ENCODE results near the gene CX3CL1. TPM values are rescaled to one million over a fixed set of nuclear protein-coding genes. Genes with fewer than 3 reads are reported as not detected.
"Not testable (repeated sequence)": the region's sequence is repeated elsewhere in the genome, so short reads cannot be mapped to it uniquely, and the experiment has no call there.

The CX3CL1 gene
- polyA plus RNA-seq, 1 donor = 23.5 TPM

- no peak for DNase-seq
These were observed 16.3 kb upstream of the CX3CL1 start for GRCh38 chr16:57355898-57356414.

- no peak for DNase-seq
These were observed 15.7 kb upstream of the CX3CL1 start for GRCh38 chr16:57356547-57356946.

- DNase-seq = no peak
These were observed 14.8 kb upstream of the CX3CL1 start for GRCh38 chr16:57357330-57358085.

DNA sequence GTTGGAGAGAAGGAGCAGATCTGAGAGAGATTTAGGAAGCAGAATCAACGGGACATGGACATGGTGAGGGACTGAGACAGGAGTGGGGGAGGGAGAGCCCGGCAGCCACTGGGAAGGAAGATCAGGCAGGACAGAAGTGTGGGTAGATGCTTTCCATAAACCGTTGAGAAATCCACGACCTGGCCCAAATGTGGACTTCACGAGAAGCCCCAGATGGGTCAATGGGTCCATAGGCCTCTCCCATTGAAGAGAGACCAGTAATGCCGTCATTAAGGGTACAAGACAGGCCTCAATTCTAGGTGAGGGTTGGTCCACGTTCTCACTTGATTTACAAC lies 14.2 kb upstream of the CX3CL1 start:
- DNase-seq = no peak

- no peak for DNase-seq
These were observed 13.7 kb upstream of the CX3CL1 start, which contains the start of gene CCL22 for GRCh38 chr16:57358527-57359095. Gene CCL22, plus strand, starts transcription at chr16:57358783. Its CDS starts 34 bp downstream, at chr16:57358817.

DNA sequence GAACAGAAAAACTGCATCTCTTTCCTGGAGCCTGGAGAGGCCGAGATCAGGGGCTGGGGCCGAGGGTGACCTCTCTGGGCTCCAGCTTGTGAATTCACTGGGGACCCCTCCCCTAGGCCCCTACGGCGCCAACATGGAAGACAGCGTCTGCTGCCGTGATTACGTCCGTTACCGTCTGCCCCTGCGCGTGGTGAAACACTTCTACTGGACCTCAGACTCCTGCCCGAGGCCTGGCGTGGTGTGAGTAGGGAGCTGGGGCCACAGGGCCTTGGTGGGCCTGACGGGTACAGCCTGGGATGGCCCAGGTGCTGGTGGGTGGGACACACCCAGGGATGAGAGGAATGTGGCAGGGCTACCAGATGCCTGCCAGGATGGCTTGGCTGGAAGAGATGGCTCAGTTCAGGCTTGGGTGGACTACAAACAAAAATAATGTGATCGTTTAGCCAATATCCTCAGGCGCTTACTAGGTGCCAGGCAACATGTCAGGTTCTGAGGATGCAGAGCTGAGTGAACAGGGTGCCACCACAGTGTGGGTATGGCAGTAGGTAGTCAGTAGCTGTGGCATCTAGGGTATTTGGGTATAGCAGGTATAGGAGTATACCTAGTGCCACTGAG lies 11.9 kb upstream of the CX3CL1 start:
- no peak for DNase-seq

GRCh38 chr16:57361404-57361803 lies 10.9 kb upstream of the CX3CL1 start:
- no peak for DNase-seq

- no peak for DNase-seq
These were observed 8.1 kb upstream of the CX3CL1 start for GRCh38 chr16:57364143-57364542.

- DNase-seq = no peak
These were observed 5.7 kb upstream of the CX3CL1 start for GRCh38 chr16:57366544-57367040.

DNA sequence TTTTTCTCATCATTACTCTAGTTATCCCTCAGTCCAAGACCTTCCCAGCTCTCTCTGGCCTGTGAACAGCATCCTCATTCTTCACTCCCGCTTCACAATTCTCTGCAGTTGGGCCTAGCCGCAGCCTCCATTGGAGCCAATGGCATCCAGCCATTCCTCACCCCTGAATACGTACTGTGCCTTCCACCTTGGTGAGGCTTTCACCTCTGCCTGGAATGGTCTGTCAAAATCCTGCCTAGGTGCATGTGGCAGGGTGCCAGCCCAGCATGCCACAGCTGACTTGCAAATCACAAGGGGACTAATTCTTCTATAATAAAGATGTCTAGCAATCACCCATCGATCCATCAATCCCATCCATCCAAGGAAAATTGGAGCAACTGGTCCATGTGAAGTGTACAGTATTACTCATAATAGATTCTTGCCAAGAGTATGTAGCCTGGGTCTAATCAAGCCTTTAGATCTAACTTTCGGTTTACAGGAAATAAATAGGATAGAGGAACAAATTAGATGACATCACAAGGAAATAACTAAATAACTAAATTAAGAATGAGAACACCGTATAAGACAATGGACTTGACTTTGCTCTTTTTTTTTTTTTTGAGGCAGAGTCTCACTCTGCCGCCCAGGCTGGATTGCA lies 5.1 kb upstream of the CX3CL1 start:
- no peak for DNase-seq

GRCh38 chr16:57371494-57372371 lies 557 bp upstream of the CX3CL1 start:
- DNase-seq = no peak

DNA sequence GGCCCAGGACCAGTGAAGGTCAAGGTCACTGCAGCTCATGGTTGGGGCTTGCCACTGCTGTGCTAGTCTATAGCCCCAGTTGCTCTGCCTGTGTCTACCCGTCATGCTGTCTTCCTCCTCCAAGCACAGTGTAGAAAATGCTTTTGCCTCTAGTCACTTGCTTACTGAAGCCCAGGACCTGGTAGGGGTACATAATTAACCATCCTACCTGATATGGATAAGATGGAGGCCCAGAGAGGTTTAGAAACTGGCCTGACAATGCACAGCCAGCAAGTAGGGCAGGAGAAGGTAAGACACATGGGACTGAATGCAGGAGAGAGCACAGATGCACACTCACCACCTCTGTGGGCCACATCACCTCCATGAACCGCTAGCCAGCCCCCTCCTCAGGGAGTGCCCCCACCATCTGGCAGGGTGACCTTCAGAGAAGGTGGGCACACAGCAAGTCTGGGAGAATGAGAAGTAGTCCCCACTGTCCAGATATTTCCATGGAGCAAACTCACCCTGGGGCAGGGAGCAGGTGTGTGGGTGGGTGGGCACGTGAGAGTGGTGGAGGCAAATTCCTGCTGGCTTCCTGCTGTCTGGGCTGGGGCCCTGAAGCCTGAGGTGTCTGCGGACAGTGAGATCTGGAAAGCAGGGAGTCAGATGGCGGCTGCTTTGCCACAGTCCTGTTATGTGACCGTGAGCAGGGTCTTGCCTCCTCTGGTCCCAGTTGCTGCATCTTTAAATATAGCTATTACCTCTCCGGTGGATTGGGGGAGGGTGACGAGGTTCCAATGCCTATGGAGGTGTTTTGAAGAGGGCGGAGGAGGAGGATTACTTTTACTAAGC lies 1.0 kb downstream of the CX3CL1 start:
- DNase-seq = no peak

DNA sequence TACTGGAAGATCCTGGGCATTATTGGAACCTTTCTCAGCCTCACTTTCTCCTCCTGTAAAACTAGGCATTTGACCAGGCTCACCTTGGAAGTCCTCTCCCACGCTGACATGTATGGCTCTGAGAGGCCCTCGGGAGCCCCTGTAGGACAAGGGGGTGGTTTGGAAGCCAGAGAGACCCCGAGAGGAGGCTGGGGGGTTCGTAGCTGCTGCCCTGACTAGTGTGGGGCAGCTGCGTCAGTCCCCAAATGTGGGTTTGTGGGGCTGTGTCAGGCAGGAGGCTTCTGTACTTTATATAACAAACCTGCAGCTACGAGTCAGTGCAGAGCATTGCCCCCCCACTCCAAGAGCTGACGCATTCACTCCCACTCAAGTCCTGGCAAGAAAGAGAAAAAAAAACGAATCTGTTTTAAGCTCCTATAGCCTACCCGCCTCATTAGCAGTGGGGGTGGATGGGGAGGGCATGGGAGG lies 1.8 kb downstream of the CX3CL1 start:
- peak; percentile 53 for DNase-seq

- DNase-seq = not testable (repeated sequence)
These were observed 2.7 kb downstream of the CX3CL1 start for GRCh38 chr16:57374925-57375465.

DNA sequence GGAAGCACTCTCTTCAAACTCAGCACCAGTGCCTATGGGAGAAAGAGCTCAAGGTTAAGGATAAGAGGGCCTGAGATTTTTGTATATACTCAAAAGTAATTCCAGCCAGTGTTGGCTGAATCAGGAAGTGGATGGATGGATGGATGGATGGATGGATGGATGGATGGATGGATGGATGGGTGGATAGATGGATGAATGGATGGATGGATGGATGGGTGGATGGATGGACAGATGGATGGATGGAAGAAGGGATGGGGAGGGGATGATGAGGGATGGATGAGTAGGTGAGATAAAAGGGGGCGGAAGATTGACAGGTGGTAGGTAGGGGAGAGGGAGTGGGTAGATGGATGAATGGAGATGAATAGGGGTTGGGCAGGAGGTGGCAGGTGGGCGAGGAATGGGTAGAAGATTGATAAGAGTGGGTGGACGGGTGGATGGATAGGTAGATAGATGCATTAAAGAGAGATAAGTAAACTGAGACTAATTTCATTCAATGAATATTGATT lies 4.1 kb downstream of the CX3CL1 start:
- no peak for DNase-seq

DNA sequence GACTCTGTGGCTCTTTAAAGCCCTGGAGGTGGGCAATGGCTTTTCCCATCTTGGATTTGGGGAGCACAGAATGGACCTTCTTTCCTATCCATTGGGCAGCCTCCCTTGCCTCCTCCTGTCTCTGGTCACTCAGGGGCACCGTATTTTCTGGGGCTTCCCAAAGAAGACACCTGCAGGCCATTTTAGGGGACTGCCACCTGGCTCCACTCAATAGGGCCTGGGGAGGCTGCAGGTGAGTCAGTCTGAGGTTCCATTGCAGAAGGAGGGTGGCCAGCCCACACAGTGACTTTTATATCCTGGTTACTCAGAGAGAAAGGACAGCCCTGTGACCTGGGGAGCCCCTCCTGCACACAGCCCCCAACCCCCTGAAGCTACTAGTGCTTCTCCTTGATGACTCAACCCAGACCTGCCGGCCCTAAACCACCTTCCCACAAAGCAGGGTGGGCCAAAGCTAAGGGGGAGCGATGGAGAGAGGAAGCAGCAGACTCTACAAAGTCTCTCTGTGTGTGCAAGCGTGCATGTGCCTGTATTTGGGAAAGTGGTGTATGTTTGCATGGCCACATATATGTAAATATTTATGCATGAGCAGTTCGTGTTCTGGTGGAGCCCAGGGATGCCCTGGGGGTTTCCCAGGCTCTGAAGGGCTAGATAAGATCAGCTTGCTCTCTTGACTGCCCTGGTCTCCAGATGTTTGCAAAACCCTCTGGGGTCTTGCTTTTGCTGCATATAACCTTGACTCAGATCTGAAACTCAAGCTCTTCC lies 5.0 kb downstream of the CX3CL1 start:
- no peak for DNase-seq

- DNase-seq = no peak
These were observed 7.3 kb downstream of the CX3CL1 start for GRCh38 chr16:57379579-57379978.

DNA sequence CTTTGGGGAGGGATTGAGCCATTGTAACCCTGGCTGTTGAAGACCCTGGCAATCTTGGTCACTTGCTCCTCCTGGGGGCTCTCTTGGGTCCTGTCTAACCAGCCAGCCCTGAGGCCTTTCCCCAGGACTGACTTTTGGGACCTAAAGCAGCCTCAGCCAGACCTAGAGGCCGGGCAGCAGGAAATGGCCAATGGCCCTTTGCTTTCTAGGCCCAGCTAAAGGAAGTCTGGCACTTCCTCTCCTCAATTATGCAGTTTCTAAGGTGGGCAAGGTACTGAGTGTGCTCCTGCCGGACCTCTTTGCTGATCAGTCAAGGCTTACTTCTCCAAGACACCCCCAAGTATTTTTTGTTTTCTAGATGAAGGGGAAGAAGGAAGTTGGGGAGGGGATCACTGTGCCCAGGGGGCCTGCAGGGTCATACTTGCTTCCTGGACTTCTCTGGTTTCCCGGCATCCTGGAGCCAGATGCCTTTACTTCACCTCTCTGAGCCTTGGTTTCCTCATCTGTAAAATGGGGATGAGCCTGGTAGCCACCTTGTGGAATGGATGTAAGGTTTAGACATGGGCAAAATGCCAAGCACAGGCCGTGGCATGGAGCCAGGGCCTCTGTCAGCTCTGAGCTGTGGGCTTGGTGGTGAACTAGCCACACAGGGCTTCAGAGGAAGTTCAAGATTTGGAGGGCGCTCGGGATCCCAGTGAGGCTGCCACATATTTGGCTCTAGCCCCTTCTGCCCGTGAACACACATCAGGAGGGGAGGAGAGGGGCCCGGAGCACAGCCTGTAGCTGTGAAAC lies 8.6 kb downstream of the CX3CL1 start:
- DNase-seq = no peak
